Neural crest cell (in vitro differentiated cells): ENCODE measurements around the gene MT4. TPM values are rescaled to one million over a fixed set of nuclear protein-coding genes. Genes with fewer than 3 reads are reported as not detected.

Experiments used
- DNase-seq: peaks from one replicate; pipeline ENCODE4 v3.0.0; 2021; ENCODE audit warnings: low read depth, mixed read lengths, low spot score
- H3K27ac Mint-ChIP-seq: one replicate; pipeline ENCODE4 v1.8.0; 2021; ENCODE audit warnings: mild to moderate bottlenecking, mixed read lengths; ENCODE audit not compliant: unreplicated experiment
- H3K27me3 Mint-ChIP-seq: 2 replicates; pipeline ENCODE4 v1.8.0; 2021; ENCODE audit warnings: low read depth, mild to moderate bottlenecking, mixed read lengths
- H3K36me3 Mint-ChIP-seq: 2 replicates; pipeline ENCODE4 v1.8.0; 2021; ENCODE audit warnings: low read depth, mild to moderate bottlenecking, mixed read lengths
- H3K4me1 Mint-ChIP-seq: 2 replicates; pipeline ENCODE4 v1.8.0; 2021; ENCODE audit warnings: mixed read lengths
- H3K4me3 Mint-ChIP-seq: one replicate; pipeline ENCODE4 v1.8.0; 2021; ENCODE audit warnings: mild to moderate bottlenecking, mixed read lengths
- H3K9me3 Mint-ChIP-seq: 2 replicates; pipeline ENCODE4 v1.8.0; 2021; ENCODE audit warnings: mixed read lengths
- CTCF ChIP-seq: fragments of 200-600 bp; sonication (generic); conservative IDR thresholded peaks from 2 replicates; pipeline ENCODE4 v1.5.0; 2021; ENCODE audit warnings: antibody characterized with exemption, mild to moderate bottlenecking
- total RNA-seq: library from RNA; stranded (reverse); gene quantifications from 2 replicates; pipeline ENCODE4 v1.2.1, GENCODE V29; 2021

Gene MT4
- total RNA-seq, 1 donor from 2014 or later: not detected

GRCh38 chr16:56608043-56608875 lies 43.4 kb downstream of the MT4 start, which contains the start of gene MT2A:
Gene MT2A, plus strand, starts transcription at chr16:56608584. Its CDS starts 72 bp downstream, at chr16:56608656.
- TF ChIP-seq CTCF: no peak
- H3K27me3 Mint-ChIP-seq: peaks cover 38% of the 10 kb centered on the region

GRCh38 chr16:56608876-56609462 lies 44.1 kb downstream of the MT4 start:
- peaks cover 42% of the 10 kb centered on the region for H3K4me1 Mint-ChIP-seq
- no peak overlapping the region for H3K27ac Mint-ChIP-seq
- H3K4me3 Mint-ChIP-seq: peak overlapping the region; percentile 82
- DNase-seq: no peak
- TF ChIP-seq CTCF: no peak
- no peaks in the 10 kb centered on the region for H3K36me3 Mint-ChIP-seq
- H3K27me3 Mint-ChIP-seq: peaks cover 42% of the 10 kb centered on the region
- no peaks in the 10 kb centered on the region for H3K9me3 Mint-ChIP-seq

More at GRCh38 chr16:56608043-56608875, 43.4 kb downstream of the MT4 start, which contains the start of gene MT2A:
- no peaks in the 10 kb centered on the region for H3K9me3 Mint-ChIP-seq
- H3K27ac Mint-ChIP-seq: no peak within 1 kb of the TSS
- peak; percentile 70 for DNase-seq
- peaks cover 42% of the 10 kb centered on the region for H3K4me1 Mint-ChIP-seq
- no peaks in the 10 kb centered on the region for H3K36me3 Mint-ChIP-seq
- H3K4me3 Mint-ChIP-seq: peak within 1 kb of the TSS; percentile 82

- TF ChIP-seq CTCF: no peak
- no peak overlapping the region for H3K27ac Mint-ChIP-seq
- no peaks in the 10 kb centered on the region for H3K9me3 Mint-ChIP-seq
- H3K27me3 Mint-ChIP-seq: peaks cover 46% of the 10 kb centered on the region
- peak overlapping the region; percentile 82 for H3K4me3 Mint-ChIP-seq
- peaks cover 42% of the 10 kb centered on the region for H3K4me1 Mint-ChIP-seq
- no peak for DNase-seq
- no peaks in the 10 kb centered on the region for H3K36me3 Mint-ChIP-seq
Measured at GRCh38 chr16:56609463-56609921, 44.6 kb downstream of the MT4 start.

- Mint-ChIP-seq H3K4me3 (peak overlapping the region; percentile 82), H3K4me1 (peaks cover 42% of the 10 kb centered on the region), H3K27me3 (peaks cover 50% of the 10 kb centered on the region), H3K9me3 (no peaks in the 10 kb centered on the region), H3K27ac (no peak overlapping the region), H3K36me3 (no peaks in the 10 kb centered on the region)
- TF ChIP-seq CTCF: no peak
- DNase-seq: no peak
Measured at GRCh38 chr16:56610017-56610608, 45.2 kb downstream of the MT4 start.

- no peaks in the 10 kb centered on the region for H3K36me3 Mint-ChIP-seq
- no peak for TF ChIP-seq CTCF
- peaks cover 55% of the 10 kb centered on the region for H3K27me3 Mint-ChIP-seq
- DNase-seq: no peak
- H3K9me3 Mint-ChIP-seq: no peaks in the 10 kb centered on the region
- H3K27ac Mint-ChIP-seq: no peak overlapping the region
- peak overlapping the region; percentile 64 for H3K4me3 Mint-ChIP-seq
- peaks cover 42% of the 10 kb centered on the region for H3K4me1 Mint-ChIP-seq
Measured at GRCh38 chr16:56610609-56611111, 45.8 kb downstream of the MT4 start.
